ENCODE measurements around the gene ATP2A1.

ATP2A1 gene

GRCh38 chr16:28878083-28878926, at the start of gene ATP2A1:
Gene ATP2A1, plus strand, starts transcription at chr16:28878488. Its CDS starts 184 bp downstream, at chr16:28878672.
- no peak for DNase-seq

GRCh38 chr16:28829747-28830146, 48.5 kb upstream of the ATP2A1 start:
- no peak for DNase-seq

- no peak for DNase-seq
These were observed 47.8 kb upstream of the ATP2A1 start for GRCh38 chr16:28830531-28830930.

- DNase-seq = no peak
These were observed 43.9 kb upstream of the ATP2A1 start for GRCh38 chr16:28834349-28834748.

- no peak for DNase-seq
These were observed 43.1 kb upstream of the ATP2A1 start for GRCh38 chr16:28834873-28835863.

- DNase-seq = no peak
These were observed 42.2 kb upstream of the ATP2A1 start for GRCh38 chr16:28835864-28836760.

- no peak for DNase-seq
These were observed 41.6 kb upstream of the ATP2A1 start for GRCh38 chr16:28836761-28837064.

- DNase-seq = no peak
These were observed 40.4 kb upstream of the ATP2A1 start for GRCh38 chr16:28837672-28838557.

- no peak for DNase-seq
These were observed 39.8 kb upstream of the ATP2A1 start for GRCh38 chr16:28838558-28838918.

- no peak for DNase-seq
These were observed 39.2 kb upstream of the ATP2A1 start for GRCh38 chr16:28839004-28839639.

- no peak for DNase-seq
These were observed 38.4 kb upstream of the ATP2A1 start for GRCh38 chr16:28839899-28840298.

- no peak for DNase-seq
These were observed 35.6 kb upstream of the ATP2A1 start for GRCh38 chr16:28842696-28843095.

- no peak for DNase-seq
These were observed 34.5 kb upstream of the ATP2A1 start for GRCh38 chr16:28843766-28844165.

- DNase-seq = no peak
These were observed 33.9 kb upstream of the ATP2A1 start for GRCh38 chr16:28844226-28844885.

- DNase-seq = no peak
These were observed 33.0 kb upstream of the ATP2A1 start for GRCh38 chr16:28845293-28845692.

GRCh38 chr16:28845761-28846079, 32.6 kb upstream of the ATP2A1 start:
- DNase-seq = no peak

GRCh38 chr16:28846080-28846932, 32.0 kb upstream of the ATP2A1 start, which contains the start of gene TUFM:
Gene TUFM, minus strand, starts transcription at chr16:28846348. Its CDS starts 79 bp downstream, at chr16:28846269.
- peak; percentile 82 for DNase-seq

GRCh38 chr16:28846933-28847273, 31.4 kb upstream of the ATP2A1 start:
- DNase-seq = no peak

GRCh38 chr16:28858421-28858820, 19.9 kb upstream of the ATP2A1 start:
- DNase-seq = no peak

- no peak for DNase-seq
These were observed 19.0 kb upstream of the ATP2A1 start for GRCh38 chr16:28859326-28859725.

Measured in NCI-H748 treated with DMSO at 0.1 percent for 48 hours (cell line).